Fibroblast of gingiva (primary cell): ENCODE results near the gene PHACTR1.
"Not testable (repeated sequence)": the region's sequence is repeated elsewhere in the genome, so short reads cannot be mapped to it uniquely, and the experiment has no call there.

Experiments
- DNase-seq: peaks from one replicate; pipeline ENCODE4 v3.0.0-alpha.2; 2011; ENCODE audit warnings: low read depth

Gene PHACTR1

DNA sequence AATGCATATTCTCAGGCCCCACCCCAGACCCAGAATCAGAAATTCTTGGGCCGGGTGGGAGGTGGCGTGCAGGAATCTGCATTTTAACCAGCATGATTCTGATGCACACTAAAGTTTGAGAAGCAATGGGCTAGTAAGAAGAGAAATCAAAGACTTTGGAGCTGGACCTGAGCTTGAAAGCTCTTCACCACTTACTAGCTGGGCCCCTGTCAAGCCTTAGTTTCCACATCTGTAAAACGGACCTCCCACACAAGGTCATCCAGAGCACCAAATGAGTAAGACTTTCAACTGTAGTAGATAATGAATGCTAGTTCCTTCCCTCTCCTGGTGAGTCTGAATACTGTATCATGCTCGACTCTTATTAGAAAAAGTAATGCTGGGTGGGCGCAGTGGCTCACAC, 524.8 kb downstream of the PHACTR1 start:
- no peak for DNase-seq

DNA sequence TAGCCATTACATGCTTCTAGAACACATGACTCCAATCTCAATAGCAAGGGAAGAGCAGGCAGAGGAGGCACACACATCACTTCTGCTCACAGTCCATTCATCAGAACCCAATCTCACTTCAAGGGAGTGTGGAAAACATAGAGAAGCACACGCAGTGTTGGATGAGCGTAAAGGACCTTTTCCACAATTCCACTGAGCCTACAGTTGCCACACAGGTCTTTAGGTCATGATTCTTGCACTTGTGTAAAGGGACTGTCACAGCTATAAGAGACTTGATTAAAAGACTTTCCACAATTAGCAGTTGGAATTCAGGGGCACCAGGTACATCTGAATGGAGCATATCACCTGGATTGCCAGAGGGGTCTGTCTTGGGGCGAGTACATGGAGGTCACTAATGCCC, 525.6 kb downstream of the PHACTR1 start:
- DNase-seq: no peak

DNA sequence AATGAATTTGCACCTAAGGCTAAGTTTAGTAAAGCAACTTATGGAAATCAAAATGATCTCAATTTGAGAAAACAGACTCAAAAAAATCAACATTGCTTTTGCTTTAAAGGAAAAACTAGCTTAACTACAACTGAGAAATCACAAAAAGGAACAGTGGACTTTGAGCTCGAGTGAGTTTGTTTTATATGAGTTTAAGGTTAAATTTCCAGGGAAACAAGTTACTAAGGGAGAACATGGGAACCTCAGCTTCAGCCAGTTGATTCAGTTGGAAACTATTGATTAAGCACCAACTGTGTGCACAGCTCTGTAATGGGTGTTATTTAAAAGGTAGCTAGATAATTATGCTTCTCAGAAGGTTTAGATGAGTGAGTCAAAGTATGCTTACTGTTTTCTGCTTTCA, 526.0 kb downstream of the PHACTR1 start:
- DNase-seq: no peak

DNA sequence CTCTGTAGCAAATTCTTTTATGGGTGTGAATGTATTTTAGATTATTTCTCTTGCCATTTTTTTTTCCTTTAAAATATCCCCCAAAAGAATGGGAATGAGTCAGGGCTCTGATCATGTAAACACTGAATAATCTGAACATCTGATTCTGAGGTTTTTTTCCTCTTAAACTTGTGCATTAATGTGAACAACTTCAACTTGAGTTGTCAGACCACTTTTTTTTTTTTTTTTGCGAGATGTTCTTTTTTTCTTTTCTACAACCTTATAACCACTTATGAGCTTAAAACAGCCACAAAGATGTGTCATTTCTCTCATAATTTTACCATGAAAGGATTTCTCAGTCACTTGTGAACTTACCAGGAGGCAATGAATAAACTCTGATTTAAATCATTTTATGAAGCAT, 526.5 kb downstream of the PHACTR1 start:
- no peak for DNase-seq

DNA sequence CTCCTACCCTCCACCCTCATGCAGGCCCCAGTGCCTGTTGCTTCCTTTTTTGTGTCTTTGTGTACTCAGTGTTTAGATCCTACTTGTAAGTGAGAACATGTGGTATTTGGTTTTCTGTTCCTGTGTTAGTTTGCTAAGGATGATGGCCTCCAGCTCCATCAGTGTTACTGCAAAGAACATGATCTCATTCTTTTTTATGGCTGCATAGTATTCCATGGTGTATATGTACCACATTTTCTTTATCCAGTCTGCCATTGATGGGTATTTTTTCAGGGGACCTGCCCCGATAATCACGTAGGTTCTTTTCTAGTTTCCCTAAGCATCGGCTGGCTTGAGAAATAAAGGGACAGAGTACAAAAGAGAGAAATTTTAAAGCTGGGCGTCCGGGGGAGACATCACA, 527.2 kb downstream of the PHACTR1 start:
- DNase-seq: not testable (repeated sequence)

DNA sequence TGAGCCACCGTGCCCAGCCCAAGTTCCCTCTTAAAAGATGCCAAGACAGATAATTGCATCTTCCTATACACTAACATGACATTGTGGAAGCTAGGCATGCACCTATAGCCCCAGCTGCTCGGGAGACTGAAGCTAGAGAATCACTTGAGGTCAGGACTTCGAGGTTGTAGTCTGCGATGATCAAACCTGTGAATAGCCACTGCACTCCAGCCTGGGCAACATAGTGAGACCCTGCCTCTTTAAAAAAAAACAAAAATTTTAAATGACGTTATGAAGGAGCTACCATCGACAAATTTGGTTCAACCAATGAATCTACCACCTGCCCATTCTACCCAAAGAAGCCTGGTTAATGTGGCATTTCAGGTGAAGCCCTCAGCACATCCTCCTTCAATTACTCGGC, 531.1 kb downstream of the PHACTR1 start:
- DNase-seq: no peak

DNA sequence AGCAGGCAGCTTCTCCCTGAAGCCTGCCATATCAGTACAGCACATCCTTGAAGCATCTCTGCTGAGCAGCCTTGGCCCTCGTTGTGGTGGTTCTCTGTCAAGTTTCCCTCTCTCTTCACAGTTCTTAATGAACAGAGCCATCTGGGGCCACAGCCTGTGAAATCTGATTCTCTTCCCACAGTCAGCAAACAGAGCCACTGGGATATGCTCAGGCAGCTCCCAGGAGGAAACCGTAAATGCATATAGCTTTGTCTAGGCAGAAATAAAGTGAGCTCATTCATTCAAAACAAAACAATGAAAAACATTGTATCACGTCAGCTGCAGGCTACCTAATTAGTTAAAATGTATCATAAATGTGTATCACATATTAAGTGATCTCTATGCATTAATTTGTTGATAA, 531.5 kb downstream of the PHACTR1 start:
- DNase-seq: no peak

DNA sequence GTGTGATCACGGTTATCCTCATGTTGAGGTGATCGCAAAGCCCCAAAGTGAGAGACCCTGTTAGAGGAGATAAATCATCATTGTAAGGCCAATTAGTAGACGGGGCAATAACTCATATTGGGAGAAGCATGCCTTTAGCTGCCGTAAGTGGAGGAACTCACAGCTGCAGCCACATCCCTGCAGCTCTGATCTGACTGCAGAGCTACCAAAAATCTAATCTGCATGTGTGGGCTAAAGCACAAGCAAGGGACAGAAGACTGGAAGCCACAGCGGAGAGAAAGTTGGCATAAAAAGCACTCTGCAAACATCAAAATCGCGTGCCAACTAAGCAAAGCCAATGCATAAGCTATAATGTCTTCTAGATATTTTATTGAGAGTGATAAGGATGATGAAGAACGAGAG, 532.0 kb downstream of the PHACTR1 start:
- DNase-seq: no peak

DNA sequence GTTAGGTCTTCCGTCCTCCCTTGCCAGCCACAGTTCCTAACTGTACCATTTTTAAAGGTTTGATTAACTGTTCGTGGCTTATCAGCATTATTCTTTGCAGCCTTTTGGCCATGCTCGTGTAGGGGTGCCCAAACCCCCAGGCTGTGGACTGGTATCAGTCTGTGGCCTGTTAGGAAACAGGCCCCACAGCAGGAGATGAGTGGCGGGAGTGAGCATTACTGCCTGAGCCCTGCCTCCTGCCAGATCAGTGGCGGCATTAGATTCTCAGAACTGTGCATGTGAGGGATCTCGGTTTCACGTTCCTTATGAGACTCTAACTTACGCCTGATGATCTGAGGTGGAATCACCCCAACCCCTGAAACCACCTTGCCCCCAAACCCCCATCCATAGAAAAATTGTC, 532.4 kb downstream of the PHACTR1 start:
- DNase-seq: no peak

DNA sequence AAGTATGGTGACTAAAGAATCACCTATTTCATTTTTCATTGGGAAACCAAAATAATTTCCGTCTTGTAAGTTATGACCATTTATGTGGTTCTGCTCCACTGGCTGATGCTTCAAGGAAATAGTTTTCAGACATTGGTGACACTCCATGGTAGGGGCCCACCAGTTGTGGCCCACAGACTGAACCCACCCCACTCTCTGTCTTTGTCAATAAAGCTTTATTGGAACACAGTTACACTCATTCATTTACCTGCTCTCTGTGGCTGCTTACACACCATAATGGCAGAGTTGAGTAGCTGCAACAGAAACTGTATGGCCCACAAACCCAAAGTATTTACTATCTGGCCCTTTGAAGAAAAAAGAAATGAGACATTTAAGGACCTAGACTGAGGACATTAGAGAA, 533.2 kb downstream of the PHACTR1 start:
- no peak for DNase-seq

DNA sequence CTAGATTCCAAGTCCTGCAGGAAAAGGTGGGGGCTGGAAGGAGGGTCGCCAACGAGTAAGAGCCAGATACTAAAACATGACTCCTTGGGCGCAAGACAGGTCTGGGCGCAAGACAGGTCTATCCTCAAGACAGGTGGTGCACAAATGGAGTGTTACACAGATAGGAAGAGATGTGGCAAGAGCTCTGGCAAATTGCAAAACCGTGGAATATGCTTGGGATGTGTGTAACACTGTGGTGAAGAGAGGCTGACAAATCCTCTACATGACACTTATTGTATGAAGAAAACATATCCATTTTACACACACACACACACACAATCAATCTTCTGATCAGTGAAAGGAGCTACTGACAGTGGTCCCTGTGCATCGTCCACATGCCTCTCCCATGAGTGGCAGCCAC, 534.1 kb downstream of the PHACTR1 start:
- peak; percentile 12 for DNase-seq

DNA sequence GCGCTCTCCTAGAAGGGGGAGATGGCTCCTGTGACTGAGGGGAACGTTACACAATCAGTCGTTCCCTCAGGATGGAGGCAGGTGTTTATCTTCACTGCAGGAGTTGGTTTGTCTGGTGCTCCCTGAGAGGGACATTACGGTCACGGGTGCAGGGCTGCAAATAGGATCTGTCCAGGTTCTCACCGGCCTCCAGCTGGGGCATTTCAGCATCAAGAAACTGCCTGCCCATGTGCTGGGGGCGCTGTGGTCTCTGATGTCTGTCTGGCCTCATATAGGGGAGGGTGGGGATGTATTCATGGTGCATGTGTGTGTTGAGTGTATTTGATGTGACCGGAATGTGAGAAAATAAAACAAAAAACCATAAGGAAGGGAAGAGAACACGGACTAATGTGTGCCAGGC, 534.7 kb downstream of the PHACTR1 start:
- no peak for DNase-seq

DNA sequence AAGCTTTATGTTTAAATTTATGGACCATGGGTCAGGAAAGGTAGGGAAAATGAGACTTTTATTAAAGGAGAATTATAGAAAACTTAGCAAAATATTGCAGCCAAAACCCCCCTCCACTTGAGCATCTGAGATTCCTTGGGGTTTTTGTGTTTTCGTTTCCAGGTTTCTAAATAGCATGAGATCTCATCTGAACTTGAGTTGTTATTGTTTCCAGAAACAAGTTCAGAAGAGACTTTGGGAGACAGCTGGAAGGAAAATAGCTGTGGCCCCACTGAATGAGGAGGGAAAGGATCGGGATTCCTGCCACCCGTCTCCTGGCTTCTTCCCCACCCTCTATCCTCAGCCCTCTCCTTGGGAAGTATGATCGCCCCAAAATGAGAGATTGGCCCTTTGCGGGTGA, 536.2 kb downstream of the PHACTR1 start:
- no peak for DNase-seq

DNA sequence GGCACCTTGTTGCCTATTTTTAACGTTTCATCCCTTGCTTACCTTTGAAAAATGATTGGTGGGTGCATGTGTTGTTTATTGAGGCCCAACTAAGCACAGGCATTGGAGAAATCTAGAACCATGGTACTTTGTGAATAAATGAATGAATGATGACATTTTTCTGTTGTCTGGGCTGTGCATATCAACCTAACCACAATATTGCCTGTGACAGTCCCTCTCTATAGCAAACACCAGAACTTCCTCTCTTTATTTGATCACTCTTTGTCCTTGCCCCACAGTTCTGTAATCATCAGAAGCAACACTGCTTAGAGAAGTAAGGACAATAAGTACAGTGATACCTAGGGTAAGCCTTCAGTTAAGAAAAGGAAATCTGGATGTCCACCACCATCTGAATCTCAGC, 536.7 kb downstream of the PHACTR1 start:
- DNase-seq: no peak

DNA sequence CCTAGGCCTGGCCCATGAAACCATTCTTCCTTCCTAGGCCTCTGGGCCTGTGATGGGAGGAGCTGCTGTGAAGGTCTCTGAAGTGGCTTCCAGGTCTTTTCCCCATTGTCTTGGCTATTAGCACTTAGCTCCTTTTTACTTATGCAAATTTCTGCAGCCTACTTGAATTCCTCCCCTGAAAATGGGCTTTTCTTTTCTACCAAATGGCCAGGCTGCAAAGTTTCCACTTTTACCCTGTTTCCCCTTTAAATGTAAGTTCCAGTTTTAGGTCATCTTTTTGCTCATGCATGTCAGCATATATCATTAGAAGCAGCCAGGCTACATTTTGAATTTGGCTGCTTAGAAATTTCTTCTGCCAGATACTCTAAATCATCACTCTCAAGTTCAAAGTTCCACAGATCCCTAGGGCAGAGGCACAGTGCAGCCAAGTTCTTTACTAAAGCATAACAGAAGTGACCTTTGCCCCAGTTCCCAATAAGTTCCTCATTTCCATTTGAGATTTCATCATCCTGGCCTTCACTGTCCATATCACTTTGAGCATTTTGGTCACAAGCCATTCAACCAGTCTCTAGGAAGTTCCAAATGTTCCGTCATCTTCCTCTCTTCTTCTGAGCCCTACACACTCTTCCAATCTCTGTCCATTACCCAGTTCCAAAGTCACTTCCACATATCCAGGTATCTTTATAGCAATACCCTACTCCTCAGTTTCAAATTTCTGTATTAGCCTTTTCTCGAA, 539.9 kb downstream of the PHACTR1 start:
- DNase-seq: peak; percentile 63

DNA sequence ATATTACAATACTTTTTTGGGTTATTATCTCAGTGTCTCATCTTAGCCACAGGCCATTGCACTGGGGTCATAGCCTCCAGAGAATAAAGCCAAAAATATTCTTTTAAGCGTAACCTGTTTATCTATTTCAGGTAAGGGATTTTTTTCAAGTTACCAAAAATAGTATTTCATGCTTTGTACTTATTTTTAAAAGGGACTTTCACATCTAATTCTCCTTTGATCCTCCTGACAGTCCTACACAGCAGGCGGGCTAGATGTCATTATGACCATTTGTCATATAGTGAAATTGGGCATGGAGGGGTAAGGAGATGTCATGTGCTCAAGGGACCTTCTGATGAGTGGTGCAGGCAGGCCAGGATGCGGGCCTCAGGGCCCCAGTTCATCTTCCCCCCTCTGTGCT, 542.8 kb downstream of the PHACTR1 start:
- no peak for DNase-seq

DNA sequence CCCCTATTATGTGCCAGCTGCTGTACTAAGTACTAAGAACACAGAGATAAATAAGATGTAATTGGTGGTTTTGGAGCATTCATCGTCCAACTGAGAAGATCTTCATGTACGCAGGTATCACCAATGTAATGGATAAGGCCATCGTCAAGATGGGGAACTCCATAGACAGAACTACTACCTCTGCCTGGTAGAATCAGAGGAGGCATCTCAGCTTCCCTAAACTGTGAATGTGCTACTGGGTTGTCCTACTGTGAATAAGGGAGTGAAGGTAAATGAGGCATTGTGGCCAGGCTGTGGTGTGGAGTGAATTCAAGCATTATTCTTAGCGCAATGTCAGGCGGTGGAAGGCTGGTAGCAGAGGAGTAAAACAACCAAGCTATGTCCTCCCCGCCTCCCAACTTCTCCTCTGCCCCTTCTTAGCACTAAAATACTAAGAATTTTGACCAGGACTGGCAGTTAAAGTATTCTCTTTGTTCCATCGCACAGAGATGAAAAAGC, 543.6 kb downstream of the PHACTR1 start:
- no peak for DNase-seq

DNA sequence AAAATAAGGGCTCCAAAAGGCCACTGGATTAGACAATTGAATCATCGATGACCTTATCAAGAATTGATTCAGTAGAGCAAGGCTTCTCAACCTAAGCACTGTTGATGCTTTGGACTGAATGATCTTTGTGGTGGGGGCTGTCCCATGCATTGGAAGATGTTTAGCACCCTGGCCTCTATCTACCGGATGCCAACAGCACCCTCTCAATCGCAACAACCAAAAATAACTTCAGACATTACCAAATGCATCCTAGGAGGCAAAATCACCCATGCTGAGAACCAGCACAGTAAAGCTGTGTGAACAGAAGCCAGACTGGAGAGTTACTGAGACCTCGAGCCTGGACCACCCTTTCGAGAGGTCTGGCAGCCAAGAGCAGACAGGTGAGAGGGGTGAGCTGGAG, 544.3 kb downstream of the PHACTR1 start:
- DNase-seq: no peak

DNA sequence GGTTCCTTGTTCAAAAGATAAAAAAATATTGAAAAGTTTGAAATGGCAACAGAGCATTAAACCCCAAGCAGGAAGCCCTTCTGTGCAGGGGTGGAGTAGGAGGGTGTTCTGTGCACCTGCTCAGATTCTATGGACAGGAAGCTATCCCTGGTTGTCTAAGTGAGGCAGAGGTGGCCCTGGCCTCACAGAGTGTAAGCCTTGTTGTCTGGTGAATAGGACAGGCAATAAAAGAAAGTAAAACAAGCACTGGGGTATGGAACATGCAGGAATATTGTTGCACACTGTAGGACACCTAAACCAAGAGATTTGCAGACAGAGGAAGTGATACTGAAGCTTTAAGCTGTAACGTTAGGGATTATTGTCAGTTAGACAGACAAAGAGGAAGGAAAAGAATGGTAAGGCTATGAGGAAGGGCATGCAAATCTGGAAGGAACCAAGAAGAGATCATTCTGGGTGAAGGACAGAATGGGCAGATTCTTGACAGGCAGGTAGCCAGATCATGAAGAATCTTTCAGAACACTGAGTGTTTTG, 545.0 kb downstream of the PHACTR1 start:
- DNase-seq: no peak

DNA sequence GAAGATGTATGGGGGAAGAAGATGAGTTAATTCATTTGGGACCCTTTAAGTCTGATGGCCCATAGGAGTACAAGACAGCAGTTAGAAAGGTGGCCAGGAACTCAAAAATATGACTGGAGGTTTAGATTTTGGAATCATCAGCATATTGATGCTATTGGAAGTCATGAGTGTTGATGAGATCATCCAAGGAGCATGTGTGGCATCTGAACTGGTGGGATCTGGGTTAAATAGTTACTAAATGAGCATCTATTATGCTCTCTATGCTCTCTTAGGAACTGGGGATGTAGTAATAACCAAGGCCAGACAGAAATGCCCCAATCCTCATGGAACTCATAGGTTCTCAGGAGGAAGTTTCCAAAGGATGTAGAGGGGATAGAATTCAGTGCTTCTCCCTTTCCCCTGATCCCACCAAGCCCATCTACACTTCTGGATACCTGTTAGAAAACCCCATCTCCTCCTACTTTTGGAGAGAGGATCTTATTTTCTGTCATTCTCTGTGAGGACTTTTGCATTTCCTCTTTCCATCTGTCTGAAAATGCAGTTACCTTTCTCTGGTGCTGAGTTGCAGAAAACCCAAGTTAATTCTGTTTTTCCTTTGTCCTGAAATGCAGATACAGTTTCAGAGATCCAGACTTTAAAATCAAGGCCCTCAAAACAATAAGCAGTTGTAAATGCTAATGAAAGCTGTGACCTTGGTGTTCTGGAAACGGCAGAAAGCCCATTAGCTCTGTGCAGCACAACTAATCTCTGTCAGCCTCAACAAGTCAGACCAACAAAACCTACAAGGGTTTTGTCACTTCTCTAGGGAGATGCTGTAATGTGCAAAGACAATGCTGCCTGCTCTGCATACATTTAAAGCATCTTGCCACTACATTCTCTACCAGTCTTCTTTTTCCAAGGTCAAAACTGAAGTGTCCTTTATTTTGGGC, 546.0 kb downstream of the PHACTR1 start:
- no peak for DNase-seq

DNA sequence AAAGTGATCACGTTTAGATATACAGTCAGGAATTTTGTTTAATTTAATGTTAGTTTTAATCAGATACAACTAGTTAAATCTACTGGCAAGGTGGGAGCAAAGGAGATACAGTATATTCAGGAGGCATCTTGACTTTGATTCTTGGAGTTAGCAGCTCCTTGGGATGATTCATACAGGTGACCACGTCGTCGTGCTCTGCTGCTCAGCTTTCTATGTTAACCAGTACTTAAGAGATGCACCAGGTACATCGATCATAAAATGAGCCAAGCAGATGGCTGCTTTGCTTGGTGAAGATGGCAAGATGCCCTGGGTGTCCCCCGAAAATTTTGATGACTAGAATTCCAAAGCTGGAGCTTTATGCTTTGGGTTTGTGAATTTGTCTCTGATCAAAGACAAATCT, 547.1 kb downstream of the PHACTR1 start:
- no peak for DNase-seq

DNA sequence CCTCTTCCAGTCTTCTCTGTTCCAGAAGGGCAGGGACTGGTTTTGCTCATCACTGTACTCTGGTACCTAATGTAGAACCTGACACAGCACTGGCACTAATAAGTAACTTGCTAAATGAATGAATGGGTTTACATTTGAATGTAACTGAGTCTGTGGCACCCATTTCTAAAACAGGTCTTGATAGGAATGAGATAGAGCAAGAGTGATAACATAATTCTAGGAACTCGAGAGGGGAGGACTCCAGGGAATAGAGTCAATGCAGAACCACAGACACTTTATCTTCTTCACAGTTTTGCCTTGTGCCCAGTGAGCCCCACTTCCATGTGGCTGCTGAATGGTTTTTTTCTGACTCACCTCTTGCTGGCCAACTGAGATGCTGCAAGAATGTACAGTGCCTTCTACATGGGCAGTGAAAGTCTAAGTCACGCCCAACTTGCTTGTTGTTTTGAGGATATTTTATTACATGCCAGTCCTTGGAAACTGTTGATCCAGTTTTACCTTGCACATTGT, 550.6 kb downstream of the PHACTR1 start:
- no peak for DNase-seq
